ENCODE measurements around the gene RASGRP4.
"Not testable (repeated sequence)": the region's sequence is repeated elsewhere in the genome, so short reads cannot be mapped to it uniquely, and the experiment has no call there.

The RASGRP4 gene

DNA sequence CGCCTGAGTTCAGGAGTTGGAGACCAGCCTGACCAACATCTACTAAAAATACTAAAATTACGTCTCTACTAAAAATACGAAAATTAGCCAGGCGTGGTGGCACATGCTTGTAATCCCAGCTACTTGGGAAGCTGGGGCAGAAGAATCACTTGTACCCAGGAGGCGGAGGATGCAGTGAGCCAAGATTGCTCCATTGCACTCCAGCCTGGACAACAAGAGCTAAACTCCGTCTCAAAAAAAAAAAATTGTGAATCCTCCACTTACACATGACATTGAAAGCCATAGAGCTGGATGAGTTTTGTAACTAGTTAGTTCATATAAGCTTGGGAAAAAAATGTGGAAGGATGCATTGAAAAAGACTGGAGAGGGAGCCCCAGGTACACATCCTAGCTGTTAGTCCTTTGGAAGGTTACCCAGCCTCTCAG is 52.1 kb downstream of the RASGRP4 start:
- no peak for DNase-seq (ENCODE audit: insufficient read length, low spot score)
- FAIRE-seq = no peak
- no peak for TF ChIP-seq POLR2A (IDR thresholded peaks at IDR 0.05; ENCODE audit: low read depth, low read length)
- TF ChIP-seq POLR2AphosphoS5 (IDR thresholded peaks at IDR 0.05; ENCODE audit: low read depth, low read length) = no peak
- TF ChIP-seq PAX5 (IDR thresholded peaks at IDR 0.05; ENCODE audit: insufficient read depth, low read length, severe bottlenecking) = no peak
- no peak for TF ChIP-seq SPI1 (IDR thresholded peaks at IDR 0.05; ENCODE audit: low read depth, low read length)
- TF ChIP-seq POU2F2 (IDR thresholded peaks at IDR 0.05; ENCODE audit: low read depth, low read length) = no peak
- no peak for TF ChIP-seq TAF1 (IDR thresholded peaks at IDR 0.05; ENCODE audit: low read depth, low read length)

- TF ChIP-seq PAX5 (IDR thresholded peaks at IDR 0.05; ENCODE audit: insufficient read depth, low read length, severe bottlenecking) (no peak), POU2F2 (IDR thresholded peaks at IDR 0.05; ENCODE audit: low read depth, low read length) (no peak), SPI1 (IDR thresholded peaks at IDR 0.05; ENCODE audit: low read depth, low read length) (no peak)
- DNase-seq (ENCODE audit: insufficient read length, low spot score) (no peak), FAIRE-seq (no peak)
Measured at GRCh38 chr19:38371081-38371480, 54.9 kb downstream of the RASGRP4 start.

GRCh38 chr19:38370299-38370698 is 55.7 kb downstream of the RASGRP4 start:
- no peak for DNase-seq (ENCODE audit: insufficient read length, low spot score)
- peak; percentile 31 for FAIRE-seq

GRCh38 chr19:38369584-38369983 is 56.4 kb downstream of the RASGRP4 start:
- TF ChIP-seq POLR2AphosphoS5 (IDR thresholded peaks at IDR 0.05; ENCODE audit: low read depth, low read length) (no peak), POU2F2 (IDR thresholded peaks at IDR 0.05; ENCODE audit: low read depth, low read length) (no peak), SPI1 (IDR thresholded peaks at IDR 0.05; ENCODE audit: low read depth, low read length) (no peak), TAF1 (IDR thresholded peaks at IDR 0.05; ENCODE audit: low read depth, low read length) (no peak), POLR2A (IDR thresholded peaks at IDR 0.05; ENCODE audit: low read depth, low read length) (no peak), PAX5 (IDR thresholded peaks at IDR 0.05; ENCODE audit: insufficient read depth, low read length, severe bottlenecking) (no peak)
- DNase-seq (ENCODE audit: insufficient read length, low spot score) (no peak), FAIRE-seq (no peak)

More at GRCh38 chr19:38370299-38370698, 55.7 kb downstream of the RASGRP4 start:
- no peak for TF ChIP-seq POLR2AphosphoS5 (IDR thresholded peaks at IDR 0.05; ENCODE audit: low read depth, low read length)
- no peak for TF ChIP-seq PAX5 (IDR thresholded peaks at IDR 0.05; ENCODE audit: insufficient read depth, low read length, severe bottlenecking)
- TF ChIP-seq POU2F2 (IDR thresholded peaks at IDR 0.05; ENCODE audit: low read depth, low read length) = no peak
- no peak for TF ChIP-seq POLR2A (IDR thresholded peaks at IDR 0.05; ENCODE audit: low read depth, low read length)
- no peak for TF ChIP-seq SPI1 (IDR thresholded peaks at IDR 0.05; ENCODE audit: low read depth, low read length)
- no peak for TF ChIP-seq TAF1 (IDR thresholded peaks at IDR 0.05; ENCODE audit: low read depth, low read length)

DNA sequence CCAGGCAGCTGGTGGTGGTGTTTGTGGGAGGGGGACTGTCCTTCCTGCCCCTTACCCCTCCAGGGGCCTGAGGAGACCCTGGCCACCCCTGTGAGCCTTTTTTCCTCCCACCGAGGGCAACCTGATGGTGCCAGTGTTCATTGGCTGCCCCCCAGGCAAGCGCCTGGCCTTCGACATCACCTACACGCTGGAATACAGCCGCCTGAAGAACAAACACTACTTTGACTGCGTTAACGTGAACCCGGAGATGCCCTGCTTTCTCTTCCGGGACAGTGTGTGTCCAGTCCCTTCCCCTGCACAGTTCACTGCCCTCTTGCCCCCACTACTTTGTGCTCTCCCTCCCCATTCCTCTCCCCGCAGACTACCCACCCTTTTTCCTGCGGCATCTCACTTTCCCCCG is 59.0 kb downstream of the RASGRP4 start:
- FAIRE-seq (no peak), DNase-seq (ENCODE audit: insufficient read length, low spot score) (no peak)
- TF ChIP-seq POLR2AphosphoS5 (IDR thresholded peaks at IDR 0.05; ENCODE audit: low read depth, low read length) = no peak
- TF ChIP-seq POLR2A (IDR thresholded peaks at IDR 0.05; ENCODE audit: low read depth, low read length) = no peak
- TF ChIP-seq TAF1 (IDR thresholded peaks at IDR 0.05; ENCODE audit: low read depth, low read length) = no peak
- TF ChIP-seq POU2F2 (IDR thresholded peaks at IDR 0.05; ENCODE audit: low read depth, low read length) = no peak
- no peak for TF ChIP-seq SPI1 (IDR thresholded peaks at IDR 0.05; ENCODE audit: low read depth, low read length)
- TF ChIP-seq PAX5 (IDR thresholded peaks at IDR 0.05; ENCODE audit: insufficient read depth, low read length, severe bottlenecking) = no peak

GRCh38 chr19:38362946-38363688 is 62.9 kb downstream of the RASGRP4 start:
- FAIRE-seq; DNase-seq (ENCODE audit: insufficient read length, low spot score): not testable (repeated sequence)

- DNase-seq (ENCODE audit: insufficient read length, low spot score) = peak; percentile 72
- TF ChIP-seq POU2F2 (IDR thresholded peaks at IDR 0.05; ENCODE audit: low read depth, low read length) (no peak), POLR2A (IDR thresholded peaks at IDR 0.05; ENCODE audit: low read depth, low read length) (no peak), TAF1 (IDR thresholded peaks at IDR 0.05; ENCODE audit: low read depth, low read length) (no peak), PAX5 (IDR thresholded peaks at IDR 0.05; ENCODE audit: insufficient read depth, low read length, severe bottlenecking) (no peak), SPI1 (IDR thresholded peaks at IDR 0.05; ENCODE audit: low read depth, low read length) (no peak), POLR2AphosphoS5 (IDR thresholded peaks at IDR 0.05; ENCODE audit: low read depth, low read length) (no peak)
- FAIRE-seq = peak; percentile 16
Measured at GRCh38 chr19:38362076-38362945, 63.7 kb downstream of the RASGRP4 start.

DNA sequence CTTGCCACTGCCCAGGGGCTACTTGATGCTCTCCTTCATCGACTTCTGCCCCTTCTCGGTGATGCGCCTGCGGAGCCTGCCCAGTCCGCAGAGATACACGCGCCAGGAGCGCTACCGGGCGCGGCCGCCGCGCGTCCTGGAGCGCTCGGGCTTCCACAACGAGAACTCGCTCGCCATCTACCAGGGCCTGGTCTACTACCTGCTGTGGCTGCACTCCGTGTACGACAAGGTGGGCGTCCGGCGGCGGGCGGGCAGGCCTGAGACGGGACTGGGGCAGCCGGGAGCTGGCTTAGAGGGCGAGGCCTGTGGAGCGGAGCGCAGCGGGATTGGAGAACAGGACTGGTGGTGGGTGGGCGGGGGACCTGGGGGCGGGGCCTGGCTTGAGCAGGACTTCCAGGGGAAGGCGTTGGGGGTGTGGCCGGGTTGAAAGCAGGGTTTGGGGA is 64.4 kb downstream of the RASGRP4 start:
- no peak for TF ChIP-seq POLR2AphosphoS5 (IDR thresholded peaks at IDR 0.05; ENCODE audit: low read depth, low read length)
- TF ChIP-seq POLR2A (IDR thresholded peaks at IDR 0.05; ENCODE audit: low read depth, low read length) = no peak
- TF ChIP-seq POU2F2 (IDR thresholded peaks at IDR 0.05; ENCODE audit: low read depth, low read length) = no peak
- TF ChIP-seq SPI1 (IDR thresholded peaks at IDR 0.05; ENCODE audit: low read depth, low read length) = no peak
- no peak for TF ChIP-seq PAX5 (IDR thresholded peaks at IDR 0.05; ENCODE audit: insufficient read depth, low read length, severe bottlenecking)
- TF ChIP-seq TAF1 (IDR thresholded peaks at IDR 0.05; ENCODE audit: low read depth, low read length) = no peak
- FAIRE-seq (peak; percentile 75), DNase-seq (ENCODE audit: insufficient read length, low spot score) (peak; percentile 75)

DNA sequence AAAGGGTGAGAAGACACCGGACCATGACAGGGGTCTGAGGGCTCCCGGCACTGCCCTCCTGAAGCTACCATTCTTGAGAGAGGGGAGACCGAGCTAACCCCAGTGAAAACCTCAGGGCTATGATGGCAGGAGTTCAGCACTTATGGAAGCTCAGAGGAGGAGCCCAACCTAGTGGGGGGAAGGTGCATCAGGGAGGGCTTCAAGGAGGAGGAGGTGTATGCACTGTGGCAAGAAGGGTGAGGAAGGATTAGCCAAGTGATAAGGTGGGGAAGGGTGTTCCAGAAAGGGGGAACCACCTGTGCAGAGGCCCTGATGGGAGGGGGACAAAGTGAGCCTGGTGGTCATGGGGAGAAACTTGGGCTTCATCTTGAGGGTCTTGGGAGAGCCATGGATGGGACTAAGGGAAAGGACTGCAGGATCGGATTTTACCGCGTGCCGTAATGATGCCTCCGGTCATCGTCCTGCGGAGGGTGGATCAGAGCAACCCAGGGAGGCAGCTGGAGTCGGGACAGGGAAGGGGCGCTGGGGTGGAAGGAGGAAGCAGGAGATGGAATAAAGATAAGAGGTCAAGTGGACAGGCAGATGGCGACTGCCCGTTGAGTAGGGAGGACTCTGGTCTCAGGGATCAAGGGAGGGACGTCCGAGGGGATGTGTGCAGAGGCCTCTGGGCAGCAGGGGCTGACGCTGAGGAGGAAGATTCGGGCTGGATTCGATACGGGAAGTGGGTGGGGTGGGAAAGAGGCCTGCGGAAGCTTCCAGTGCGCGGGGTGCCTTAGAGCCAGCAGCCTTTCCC is 65.0 kb downstream of the RASGRP4 start:
- FAIRE-seq = no peak
- DNase-seq (ENCODE audit: insufficient read length, low spot score) = no peak
- TF ChIP-seq SPI1 (IDR thresholded peaks at IDR 0.05; ENCODE audit: low read depth, low read length) (no peak), POLR2A (IDR thresholded peaks at IDR 0.05; ENCODE audit: low read depth, low read length) (no peak), PAX5 (IDR thresholded peaks at IDR 0.05; ENCODE audit: insufficient read depth, low read length, severe bottlenecking) (no peak), POLR2AphosphoS5 (IDR thresholded peaks at IDR 0.05; ENCODE audit: low read depth, low read length) (no peak), TAF1 (IDR thresholded peaks at IDR 0.05; ENCODE audit: low read depth, low read length) (no peak), POU2F2 (IDR thresholded peaks at IDR 0.05; ENCODE audit: low read depth, low read length) (no peak)
